Measurements from ENCODE around the gene ZNF562. TPM values are rescaled to one million over a fixed set of nuclear protein-coding genes. Genes with fewer than 3 reads are reported as not detected.

ZNF562 gene
- total and polyA plus RNA-seq, 10 of the 15 experiments (the other 5 are each of a cell fraction or from before 2014, with no cell fraction given), result 5.2 to 21.1 (median 10.7) TPM

DNA sequence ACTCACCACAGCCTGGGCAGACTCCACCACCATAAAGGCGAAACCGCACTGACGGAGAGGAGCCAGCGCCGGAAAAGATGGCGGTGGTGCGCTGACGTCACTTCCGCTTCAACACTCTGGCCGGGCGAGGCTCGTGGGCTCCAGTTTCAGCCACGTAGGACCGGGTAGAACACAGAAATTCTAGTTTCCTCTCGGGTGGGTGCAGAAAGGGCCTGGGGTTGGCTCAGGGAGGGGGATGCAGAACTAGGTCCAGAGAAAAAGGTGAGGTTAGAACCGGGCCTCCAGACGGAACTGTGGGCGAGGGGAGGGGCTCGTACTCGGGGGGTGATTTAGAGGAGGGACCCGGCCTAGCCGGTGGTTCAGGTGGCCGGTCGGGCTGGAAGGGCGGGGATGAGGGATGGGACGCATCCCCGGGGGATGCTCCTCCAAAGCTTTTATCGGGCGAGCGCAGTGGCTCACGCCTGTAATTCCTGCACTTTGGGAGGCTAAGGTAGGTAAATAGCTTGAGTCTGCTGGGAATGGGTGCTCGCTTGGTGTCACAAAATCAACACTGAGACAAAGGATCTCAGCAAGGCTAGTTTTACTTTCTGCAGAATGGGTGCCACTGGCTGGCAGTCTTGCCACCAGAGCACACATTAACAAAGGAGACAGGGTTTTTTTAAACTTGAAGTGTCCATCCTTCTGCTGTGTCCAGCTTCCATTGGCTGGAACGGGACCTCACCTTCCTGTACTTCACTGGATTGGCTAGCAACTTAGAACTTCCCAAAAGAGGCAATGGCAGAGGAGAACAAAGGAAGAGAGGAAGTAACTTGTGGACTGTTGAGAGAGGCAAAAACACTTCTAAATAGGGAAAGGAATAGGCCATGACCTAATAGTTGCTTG lies 53.5 kb downstream of the ZNF562 start, which contains the start of gene ZNF561 (continued):
- TF ChIP-seq RFX5 (IDR thresholded peaks at IDR 0.05; ENCODE audit: low read depth, low read length) (0 out of 2 replicates have a peak, but pooled peaks have one; percentile 12), JUND (IDR thresholded peaks at IDR 0.05; ENCODE audit: low read depth, low read length) (no peak), ESRRA (IDR thresholded peaks at IDR 0.05; ENCODE audit: low read length) (0 out of 2 replicates have a peak, but pooled peaks have one; percentile 66), GABPA (IDR thresholded peaks at IDR 0.05; ENCODE audit: low read depth) (peak; percentile 94), CREM (IDR thresholded peaks at IDR 0.05; ENCODE audit: low read depth) (peak; percentile 98), MTA2 (IDR thresholded peaks at IDR 0.05; ENCODE audit: low read depth) (0 out of 2 replicates have a peak, but pooled peaks have one; percentile 42), BCL11A (IDR thresholded peaks at IDR 0.05; ENCODE audit: low read depth, low read length) (no peak), NFYB (IDR thresholded peaks at IDR 0.05; ENCODE audit: insufficient read depth, low read depth, low read length) (peak; percentile 55; the same call in 1 of the 2 replicates), E4F1 (IDR thresholded peaks at IDR 0.05; ENCODE audit: borderline replicate concordance, partially characterized antibody) (peak; percentile 61), SREBF2 (IDR thresholded peaks at IDR 0.05; ENCODE audit: low read length) (peak; percentile 59), NR2C1 (IDR thresholded peaks at IDR 0.05) (peak; percentile 60), PRDM15 (CRISPR knock-in tag; IDR thresholded peaks at IDR 0.05) (no peak), MEF2B (IDR thresholded peaks at IDR 0.05; ENCODE audit: partially characterized antibody, poor library complexity, severe bottlenecking) (peak; percentile 51), POU2F2 (IDR thresholded peaks at IDR 0.05; ENCODE audit: borderline replicate concordance, low read depth, low read length) (peak; percentile 60; the same call in 1 of the 3 replicates), TAF1 (IDR thresholded peaks at IDR 0.05; ENCODE audit: borderline replicate concordance, low read depth, low read length) (peak; percentile 71), IKZF2 (IDR thresholded peaks at IDR 0.05) (peak; percentile 32 to 43; a peak in 1 of 4 replicates), ZNF207 (IDR thresholded peaks at IDR 0.05; ENCODE audit: borderline replicate concordance) (no peak), ZZZ3 (IDR thresholded peaks at IDR 0.05; ENCODE audit: control insufficient read depth, insufficient read length, low read depth) (no peak), TARDBP (IDR thresholded peaks at IDR 0.05; ENCODE audit: borderline replicate concordance) (peak; percentile 33; the same call in 1 of the 2 replicates), ATF3 (IDR thresholded peaks at IDR 0.05; ENCODE audit: borderline replicate concordance, extremely low read depth, low read depth, low read length) (no peak)
- TF ChIP-seq, protein P1, sequence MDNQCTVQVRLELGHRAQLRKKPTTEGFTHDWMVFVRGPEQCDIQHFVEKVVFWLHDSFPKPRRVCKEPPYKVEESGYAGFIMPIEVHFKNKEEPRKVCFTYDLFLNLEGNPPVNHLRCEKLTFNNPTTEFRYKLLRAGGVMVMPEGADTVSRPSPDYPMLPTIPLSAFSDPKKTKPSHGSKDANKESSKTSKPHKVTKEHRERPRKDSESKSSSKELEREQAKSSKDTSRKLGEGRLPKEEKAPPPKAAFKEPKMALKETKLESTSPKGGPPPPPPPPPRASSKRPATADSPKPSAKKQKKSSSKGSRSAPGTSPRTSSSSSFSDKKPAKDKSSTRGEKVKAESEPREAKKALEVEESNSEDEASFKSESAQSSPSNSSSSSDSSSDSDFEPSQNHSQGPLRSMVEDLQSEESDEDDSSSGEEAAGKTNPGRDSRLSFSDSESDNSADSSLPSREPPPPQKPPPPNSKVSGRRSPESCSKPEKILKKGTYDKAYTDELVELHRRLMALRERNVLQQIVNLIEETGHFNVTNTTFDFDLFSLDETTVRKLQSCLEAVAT (IDR thresholded peaks at IDR 0.05), result peak; percentile 88
